ENCODE data around the gene CCDC142. TPM values are rescaled to one million over a fixed set of nuclear protein-coding genes. Genes with fewer than 3 reads are reported as not detected.
A peak's percentile ranks its signal among the peaks of the same experiment; 100 is the strongest.

The CCDC142 gene
- total RNA-seq, 1 experiment from 2014 or later, result 2.2 TPM

DNA sequence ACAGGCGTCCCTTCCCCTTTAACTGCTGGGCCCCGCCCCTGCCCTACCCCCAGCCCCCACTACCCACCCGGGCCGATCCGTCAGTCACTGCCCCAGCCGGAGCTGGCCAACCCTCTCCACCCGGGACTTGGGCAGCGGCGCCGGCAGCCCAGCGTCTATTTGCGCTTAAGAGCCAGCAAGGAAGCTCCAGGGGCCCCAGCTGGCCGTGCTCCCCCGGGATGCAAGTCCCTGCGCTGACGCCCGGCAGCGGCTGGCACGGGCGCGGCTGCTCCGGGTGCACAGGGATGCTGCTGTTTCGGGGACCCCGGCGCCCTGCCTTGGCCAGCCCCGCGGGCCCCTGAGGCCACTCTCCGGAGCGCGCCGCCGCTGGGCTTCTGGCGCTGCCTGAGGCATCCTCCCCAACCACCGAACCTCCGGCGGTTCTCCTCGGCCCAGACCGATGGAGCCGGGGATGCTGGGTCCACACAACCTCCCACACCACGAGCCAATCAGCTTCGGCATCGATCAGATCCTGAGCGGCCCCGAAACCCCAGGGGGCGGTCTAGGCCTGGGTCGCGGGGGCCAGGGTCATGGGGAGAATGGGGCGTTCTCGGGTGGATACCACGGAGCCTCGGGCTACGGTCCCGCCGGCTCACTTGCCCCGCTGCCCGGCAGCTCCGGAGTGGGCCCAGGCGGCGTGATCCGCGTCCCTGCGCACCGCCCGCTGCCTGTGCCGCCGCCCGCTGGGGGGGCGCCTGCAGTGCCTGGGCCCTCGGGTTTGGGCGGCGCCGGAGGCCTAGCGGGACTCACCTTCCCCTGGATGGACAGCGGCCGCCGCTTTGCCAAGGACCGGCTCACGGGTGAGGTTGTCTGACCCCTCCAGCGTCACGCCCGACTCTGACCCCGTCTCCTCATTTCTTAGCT lies 31.8 kb upstream of the CCDC142 start, which contains the start of gene TLX2:
Gene TLX2, plus strand, starts transcription at position 83 of the 903 bp plus-strand sequence. Its CDS starts 357 bp downstream, at position 440.
- no peak for DNase-seq (ENCODE audit: low spot score)

DNA sequence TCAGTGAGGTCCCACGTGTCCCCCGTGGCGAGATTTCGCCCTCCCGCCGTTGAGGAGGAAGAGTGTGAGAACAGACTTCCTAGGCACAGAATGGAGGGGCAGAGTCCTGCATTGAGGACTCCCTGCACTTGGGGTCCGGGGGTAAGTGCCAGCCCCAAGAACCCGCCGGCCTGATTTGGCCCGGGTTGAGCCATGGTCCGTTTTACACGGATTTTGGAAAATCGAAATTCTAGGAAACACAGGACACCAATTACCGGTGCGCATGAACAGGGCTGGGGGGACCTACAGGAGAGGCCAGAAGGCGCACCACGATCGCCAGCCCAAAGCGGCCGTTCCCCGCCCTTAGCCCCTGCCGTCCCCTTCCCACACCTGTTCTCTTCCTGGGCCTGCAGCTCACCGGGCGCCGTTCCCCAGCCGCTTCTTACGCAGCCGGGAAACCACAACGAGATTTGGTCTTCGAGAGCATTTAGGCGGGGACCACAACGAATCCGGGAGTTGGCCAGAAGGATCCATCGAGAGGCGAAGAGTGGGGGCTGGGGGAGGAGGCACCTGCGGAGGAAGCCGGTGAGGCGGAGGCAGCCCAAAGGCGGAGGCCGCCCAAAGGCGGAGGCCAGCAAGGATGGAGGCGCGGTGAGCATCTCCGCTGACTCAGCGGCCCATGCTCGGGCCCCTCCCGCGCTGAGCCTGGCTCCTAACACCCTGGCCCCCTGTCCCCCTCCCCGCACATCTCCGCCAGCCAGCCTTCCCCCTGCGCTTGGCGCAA lies 31.0 kb upstream of the CCDC142 start:
- no peak for DNase-seq (ENCODE audit: low spot score)

DNA sequence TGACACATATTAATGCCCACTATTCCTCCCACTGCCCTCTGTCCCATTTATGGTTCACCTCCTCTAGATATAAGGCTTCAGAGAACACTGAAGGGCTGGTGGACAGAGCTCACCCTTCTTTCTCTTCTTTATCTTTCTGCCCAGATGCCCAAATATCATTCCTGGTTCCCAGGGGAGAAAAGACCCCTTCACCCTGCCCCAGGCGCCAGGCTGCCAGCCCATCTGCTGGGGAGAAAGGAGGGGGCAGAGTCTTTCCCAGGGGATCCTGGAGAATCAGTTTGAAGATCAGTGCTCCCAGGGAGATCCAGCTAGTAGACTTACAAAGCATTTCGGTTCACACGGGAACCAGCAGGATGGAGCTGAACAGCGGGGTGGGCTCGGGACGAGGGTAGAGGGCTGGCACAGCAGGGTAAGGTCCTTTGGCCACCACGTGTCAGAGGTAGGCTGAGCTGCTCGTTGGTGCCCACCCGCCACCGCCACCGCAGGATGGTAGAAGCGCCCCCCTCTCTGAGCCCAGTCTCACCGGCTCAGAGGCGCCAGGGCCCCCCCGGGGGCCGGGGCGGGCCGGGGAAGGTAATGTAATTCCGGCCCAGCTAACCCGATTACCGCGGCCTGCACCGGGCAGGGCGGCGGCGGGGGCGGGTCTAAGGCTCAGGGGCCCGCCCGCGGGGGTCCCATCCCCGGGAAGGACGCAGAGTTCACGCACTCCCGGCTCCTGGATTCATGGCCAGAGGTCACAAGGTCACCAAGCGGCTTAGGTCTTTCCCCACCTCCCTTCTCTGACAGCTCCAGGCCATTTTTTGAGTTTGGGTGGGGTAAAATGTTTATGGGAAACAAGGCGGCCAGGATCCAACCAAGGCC lies 30.2 kb upstream of the CCDC142 start:
- DNase-seq (ENCODE audit: low spot score), result no peak

DNA sequence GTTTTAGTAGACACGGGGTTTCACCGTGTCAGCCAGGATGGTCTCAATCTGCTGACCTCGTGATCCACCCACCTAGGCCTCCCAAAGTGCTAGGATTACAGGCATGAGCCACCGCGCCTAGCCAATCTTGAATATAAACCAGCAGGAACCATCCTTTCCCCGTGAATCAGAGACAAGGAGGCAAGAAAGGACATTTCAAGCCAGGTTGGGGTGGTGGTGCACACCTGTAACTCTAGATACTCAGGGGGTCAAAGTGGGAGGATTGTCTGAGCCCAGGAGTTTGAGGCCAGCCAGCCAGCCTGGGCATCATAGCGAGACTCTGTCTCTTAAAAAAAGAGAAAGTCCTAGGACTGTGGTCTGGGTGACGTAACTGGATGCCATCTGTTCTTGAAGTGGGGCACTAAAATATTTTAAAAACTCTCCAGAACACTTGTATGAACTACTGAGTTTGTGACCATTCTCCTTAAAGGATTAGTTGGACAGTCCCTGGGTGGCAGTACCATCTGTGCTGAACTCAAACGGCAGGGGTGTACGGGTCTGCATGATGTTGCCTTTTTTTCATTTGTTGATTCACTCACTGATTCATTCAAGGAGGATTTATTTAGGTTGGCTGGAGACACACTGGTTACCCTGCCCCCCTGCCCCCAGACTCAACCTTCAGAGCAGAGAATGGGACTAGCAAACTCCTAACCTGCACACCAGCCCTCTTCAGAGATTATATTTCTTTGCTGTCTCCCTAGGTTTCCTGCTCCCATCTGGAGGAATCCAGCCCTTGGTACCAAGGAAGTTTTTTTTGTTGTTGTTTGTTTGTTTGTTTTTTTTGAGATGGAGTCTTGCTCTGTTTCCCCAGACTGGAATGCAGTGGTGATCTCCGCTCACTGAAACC lies 28.5 kb upstream of the CCDC142 start:
- DNase-seq (ENCODE audit: low spot score), result no peak

DNA sequence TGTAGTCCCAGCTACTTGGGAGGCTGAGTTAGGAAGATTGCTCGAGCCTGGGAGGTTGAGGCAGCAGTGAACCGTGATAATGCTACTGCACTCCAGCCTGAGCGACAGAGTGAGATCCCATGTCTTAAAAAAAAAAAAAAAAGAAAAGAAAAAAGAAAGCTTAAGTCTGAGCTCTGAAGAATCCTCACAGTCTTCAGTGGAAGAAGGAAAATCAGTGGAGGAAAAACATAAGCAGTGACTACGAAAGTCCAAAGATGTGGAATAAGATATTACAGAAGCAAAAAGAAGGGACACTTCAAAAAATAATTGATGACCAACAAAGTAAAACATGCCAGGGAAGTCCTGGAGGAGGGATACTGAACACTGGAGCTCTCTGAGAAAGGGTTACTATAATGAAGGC lies 27.5 kb upstream of the CCDC142 start:
- no peak for DNase-seq (ENCODE audit: low spot score)

DNA sequence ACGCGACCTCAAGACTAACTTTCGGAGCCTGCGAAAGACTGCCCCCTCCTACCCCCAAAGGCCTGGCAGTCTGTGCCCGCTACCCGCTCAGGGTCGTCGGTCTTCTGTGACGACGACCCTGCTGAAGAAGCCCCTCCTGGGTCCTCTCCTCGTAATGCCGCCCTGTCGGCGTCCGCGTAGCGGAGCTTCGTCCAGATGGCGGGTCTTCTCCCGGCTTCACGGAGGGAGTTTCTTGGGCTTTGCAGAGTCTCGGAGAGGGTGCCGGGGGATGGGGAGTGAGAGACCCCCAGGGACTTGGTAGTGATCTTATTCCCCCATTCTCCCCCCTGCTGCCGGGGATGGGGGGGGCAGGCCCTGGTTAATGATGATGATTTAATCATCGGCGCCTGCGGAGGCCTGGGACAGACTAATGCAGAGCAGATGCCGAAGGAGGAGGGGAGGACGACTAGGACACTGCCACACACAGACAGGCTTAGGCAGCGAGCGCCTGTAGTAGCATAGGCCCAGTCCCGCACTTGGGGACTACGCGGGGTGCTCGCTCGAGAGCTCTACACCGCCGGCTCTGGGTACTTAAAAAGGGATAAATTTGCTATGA lies 25.2 kb upstream of the CCDC142 start:
- DNase-seq (ENCODE audit: low spot score), result no peak

DNA sequence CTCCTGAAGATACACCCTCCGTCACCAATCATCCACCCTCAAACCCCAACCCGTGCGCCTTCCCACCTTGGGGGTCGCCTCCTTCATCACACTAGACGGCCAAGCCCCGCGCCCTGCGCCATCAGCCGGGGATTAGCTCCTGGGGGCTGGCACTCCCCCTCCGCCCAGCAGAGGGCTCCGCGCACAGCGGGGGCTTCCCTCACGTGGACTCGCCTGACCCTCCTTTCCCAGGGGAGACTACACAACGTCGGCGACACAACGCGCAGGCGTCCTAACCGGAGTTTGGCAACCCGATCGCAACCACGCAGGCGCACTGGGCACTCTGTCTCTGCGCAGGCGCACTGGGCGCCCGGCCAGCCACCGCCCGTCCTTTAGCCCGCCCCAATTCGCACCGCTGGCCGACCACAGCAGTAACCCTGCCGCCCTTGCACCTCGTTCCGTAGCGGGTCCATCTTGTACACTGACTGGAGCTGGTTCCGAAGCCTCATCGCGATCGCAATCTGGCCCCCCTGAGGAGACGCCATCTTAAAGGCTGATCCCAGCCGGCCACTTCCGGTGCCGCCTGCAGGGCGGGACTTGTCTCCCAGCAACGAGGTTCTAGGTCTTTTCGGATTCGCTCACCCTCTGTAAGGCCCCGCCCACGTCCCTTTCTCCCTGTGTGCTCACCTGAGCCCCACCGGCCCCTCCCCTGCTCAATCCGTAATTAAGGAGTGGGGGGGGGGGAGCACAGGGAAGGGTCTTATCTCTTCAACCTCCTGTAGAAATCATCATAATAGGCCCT lies 24.5 kb upstream of the CCDC142 start, which contains the start of gene PCGF1:
Gene PCGF1, minus strand, starts transcription at position 551 of the 781 bp plus-strand sequence. Its CDS starts 27 bp downstream, at position 524.
- DNase-seq (ENCODE audit: low spot score), result peak; percentile 96

DNA sequence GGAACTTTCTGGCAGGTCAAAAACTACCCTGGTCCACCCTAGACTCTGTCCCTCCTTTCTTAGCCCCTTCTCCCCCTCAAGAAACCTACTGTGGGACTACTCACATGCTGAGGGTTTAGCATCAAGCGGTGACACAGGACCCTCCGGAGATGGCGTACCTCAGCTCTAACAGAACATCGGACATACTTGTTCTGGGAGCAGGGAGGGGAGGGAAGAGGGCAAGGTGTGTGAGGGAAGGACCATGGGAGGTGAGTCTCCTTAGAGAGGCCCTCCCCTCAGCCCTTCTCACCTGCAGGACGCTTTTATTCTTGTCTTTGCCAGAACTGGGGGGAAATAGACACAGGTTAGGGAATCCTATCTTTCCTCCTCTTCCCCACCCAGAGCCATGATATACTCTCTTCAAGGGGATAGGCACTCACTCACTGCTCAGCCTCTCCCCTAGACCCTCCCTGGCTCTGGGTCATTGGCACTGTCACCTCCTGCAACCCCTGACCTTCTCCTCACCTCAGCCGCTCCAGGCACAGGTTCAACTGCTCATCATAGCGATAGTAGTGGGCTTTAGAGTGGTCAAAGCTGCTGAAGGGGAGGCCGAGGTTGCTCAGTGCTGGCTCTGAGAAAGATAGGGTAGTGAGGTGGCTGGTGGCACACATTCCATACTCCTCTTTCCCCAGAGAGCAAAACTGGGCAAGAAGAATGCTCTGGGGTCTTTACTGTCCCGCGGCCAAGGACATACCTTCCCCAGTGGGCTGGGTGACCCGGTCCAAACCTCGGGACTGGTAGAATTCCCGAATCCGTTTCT lies 22.8 kb upstream of the CCDC142 start:
- DNase-seq (ENCODE audit: low spot score), result no peak

DNA sequence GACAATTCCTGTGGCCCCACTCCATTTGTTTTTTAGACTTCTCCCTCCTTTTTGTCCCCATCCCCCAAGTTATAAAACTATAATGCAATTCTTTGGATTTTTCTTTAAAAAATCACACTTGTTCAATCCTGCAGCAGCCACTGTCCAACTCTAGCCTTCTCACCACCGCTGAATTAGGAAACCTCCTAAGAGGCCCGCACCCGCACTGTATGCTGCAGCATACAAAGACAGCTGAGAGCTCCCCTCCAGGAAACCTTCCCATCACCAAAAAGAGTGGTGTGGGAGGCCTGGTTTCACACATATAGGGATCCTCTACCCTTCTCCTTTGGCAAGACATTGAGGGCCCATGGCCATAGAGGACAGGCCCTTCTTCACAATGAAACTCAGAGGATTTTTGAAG lies 21.8 kb upstream of the CCDC142 start:
- DNase-seq (ENCODE audit: low spot score), result no peak

DNA sequence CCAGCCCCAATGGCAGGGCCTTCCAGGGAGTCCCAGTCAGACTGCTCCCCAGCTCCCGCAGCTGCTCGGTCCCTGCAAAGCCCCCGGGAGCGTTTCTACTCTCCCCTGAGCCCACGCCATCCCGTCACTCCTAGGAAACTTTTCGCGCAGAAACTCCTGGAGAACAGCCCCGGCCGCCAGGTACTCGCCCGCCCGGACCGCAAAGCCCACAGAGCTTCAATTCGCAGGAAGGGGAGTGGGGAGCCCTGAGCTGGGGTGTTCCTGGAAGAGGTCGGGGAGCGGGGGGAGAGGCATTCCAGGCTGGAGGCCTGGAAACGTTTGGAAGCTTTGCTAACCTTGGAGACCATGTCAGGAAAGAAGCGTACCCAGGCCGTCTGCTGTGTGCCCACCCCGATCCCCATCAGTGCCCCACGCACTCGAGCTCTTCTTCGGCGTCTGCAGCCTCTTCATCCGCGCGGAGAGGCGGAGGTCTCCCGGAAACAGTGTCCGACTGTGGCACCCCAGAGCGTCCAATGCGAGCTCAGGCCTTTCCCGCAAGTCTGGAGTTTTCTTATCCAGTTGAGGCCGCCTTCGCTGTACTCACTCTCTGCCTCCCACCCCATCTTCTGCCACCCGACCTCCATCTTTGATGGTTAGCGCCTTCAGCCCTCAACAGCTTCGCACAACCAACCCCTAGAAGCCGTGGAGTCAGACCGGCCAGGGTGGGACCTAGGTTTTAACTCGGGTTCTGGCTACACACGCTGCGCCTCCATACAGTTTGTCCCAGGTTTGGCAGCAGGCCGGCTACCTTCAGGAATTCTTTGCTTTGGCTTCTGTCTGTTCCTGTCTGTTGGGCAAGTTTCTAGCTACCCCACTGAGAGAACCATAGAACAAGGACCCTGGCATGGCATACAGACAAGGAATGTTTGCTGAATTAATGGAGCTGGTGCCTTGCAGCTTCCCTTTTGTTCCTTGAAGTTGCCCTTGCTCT lies 21.0 kb upstream of the CCDC142 start:
- no peak for DNase-seq (ENCODE audit: low spot score)

DNA sequence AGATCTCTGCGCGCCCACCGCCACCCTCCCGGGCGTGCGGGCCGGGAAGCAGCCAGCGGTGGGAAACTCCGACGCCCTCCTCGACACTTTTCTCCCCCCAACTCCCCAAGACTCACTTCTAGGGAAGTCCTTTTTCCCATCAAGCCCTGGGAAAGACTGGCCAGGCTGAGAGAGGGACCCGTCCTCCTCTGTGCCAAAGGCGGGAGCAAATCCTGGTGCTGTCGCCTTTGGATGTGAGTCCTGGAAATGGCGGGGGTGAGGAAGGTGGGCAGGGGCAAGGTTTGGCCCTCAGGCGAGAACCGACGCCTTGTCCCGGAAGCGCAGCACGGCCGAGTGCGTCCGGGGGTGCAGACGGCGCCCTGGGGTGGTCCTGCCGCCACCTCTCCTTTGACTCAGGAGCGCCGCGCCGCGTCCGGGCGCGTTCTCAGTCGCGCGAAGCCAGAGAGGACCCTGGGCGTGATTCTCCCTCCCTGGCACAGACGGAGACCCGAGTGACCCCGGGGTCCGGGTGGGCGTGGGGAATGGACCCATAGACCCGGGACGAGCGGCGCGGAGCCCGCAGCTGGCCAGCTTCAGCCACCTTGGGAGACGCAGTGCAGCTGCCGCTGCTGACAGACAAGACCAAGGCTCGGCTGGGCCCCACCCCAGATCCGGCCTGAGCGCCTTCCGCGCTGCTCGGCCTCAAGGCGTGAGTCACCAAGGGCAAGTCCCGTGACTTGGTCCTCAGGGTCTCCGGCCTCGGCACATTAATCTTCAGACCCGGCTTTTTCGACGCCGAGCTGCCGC lies 20.1 kb upstream of the CCDC142 start:
- peak; percentile 60 for DNase-seq (ENCODE audit: low spot score)

DNA sequence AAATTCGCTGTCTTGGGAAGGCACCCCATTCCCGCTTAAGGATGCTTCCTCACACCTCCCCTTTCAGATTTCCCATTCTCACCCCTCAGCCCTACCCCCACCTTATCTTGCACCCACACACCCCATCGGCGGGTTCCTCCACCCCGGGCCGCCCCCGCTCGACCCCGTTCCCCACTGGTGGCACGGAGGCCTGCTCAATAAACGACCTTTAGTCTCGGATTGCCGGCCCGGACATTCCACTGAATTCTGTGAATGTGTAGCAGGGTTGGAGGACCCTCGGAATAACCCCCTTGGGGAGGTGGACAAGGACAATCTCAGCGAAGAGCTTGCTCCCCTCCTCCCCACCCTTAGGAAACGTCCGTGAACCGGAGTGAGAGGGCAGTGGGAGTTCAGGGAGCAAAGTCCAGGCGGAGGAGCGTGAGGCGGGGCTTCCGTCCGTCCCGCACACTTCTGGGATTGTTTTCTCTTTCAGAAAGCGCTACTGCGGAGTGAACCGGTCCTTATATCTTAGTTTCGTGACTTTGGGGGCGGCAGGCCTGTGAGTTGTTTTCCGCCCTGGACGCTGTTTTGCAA lies 19.4 kb upstream of the CCDC142 start:
- no peak for DNase-seq (ENCODE audit: low spot score)

DNA sequence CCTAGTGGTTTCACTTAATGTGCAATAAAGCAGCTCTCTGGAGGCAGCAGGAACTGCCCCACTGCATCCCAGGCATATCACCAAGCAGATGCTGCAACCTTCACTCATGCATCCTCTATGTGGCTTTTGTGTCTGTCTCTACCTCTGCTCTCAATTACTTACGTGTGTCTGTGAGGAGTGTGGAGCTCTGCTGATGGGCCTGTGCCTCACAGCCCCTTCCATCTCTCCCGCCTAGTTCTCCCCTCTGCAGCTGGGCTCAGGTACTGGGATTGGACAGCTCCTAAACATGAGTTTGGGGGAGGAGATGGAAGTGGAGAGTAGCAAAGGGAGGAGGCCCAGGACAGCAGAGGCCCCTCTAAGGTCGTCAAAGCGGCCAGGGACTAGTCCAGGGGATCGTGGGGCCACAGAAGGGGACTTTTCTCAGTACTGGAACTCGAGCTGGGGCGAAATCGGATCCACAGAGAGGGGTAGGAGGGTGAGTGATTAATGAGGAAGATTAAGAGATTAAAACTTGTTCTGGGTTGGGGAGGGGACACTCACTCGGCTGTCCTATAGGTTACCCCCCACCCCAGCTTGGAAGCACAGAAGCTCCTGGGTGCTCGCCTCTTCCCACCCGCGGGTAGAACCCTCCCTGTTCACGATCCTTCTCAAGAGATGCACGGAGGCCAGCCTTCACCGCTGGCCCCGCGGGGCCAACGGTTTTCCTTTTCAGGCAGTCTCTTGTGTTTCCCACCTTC lies 18.7 kb upstream of the CCDC142 start:
- DNase-seq (ENCODE audit: low spot score), result no peak

DNA sequence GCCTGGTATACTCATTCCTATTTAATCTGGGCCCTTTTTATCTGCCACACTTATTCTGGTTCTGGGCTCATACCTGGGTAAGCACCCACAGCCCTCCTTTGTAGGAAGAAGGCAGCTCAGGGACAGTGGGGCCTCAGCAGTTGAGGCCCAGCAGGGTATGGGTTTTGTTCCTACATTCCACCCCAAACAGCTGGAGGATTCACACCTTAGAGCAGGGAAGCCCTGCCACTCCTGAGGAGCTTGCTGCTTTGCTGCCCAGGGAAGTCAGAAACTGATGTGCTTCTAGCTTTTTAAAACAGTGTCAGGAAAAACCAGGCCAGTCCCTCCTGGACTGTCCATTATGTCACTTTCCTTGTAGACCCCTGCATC lies 17.8 kb upstream of the CCDC142 start:
- no peak for DNase-seq (ENCODE audit: low spot score)

DNA sequence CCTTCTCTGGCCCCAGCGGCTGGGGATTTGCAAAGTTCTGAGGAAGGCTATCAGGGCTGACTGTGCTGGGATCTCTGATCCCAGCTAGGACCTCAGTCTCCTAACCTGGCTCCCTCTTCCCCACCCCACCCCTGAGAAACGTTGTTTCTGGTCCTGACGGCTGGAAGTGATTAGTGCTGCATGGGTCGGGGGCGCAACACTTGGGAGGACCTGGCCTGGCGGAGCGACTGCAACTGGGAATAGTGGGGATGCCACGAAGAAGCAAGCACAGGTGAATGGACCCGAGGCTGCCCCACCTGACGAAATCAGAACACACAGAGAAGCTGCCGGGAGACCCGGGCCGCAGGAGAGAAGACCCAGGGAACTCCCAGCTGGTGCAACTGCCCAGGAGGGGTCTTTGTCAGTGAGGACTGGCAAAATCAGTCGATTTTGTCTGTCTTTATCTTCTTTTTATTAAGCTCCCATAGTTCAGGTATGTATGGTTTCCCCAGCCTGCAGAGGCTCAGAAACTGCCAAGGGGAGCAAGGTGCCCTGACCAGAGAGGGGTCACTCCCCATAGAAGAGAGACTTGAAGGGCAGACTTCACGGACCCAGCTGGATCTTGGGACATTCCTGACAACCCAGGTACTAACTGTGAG lies 17.3 kb upstream of the CCDC142 start:
- no peak for DNase-seq (ENCODE audit: low spot score)
